ENCODE measurements around the gene BCL2A1. TPM values are rescaled to one million over a fixed set of nuclear protein-coding genes. Genes with fewer than 3 reads are reported as not detected.

Gene BCL2A1
- total RNA-seq, 1 experiment from 2014 or later: 0.44 TPM

DNA sequence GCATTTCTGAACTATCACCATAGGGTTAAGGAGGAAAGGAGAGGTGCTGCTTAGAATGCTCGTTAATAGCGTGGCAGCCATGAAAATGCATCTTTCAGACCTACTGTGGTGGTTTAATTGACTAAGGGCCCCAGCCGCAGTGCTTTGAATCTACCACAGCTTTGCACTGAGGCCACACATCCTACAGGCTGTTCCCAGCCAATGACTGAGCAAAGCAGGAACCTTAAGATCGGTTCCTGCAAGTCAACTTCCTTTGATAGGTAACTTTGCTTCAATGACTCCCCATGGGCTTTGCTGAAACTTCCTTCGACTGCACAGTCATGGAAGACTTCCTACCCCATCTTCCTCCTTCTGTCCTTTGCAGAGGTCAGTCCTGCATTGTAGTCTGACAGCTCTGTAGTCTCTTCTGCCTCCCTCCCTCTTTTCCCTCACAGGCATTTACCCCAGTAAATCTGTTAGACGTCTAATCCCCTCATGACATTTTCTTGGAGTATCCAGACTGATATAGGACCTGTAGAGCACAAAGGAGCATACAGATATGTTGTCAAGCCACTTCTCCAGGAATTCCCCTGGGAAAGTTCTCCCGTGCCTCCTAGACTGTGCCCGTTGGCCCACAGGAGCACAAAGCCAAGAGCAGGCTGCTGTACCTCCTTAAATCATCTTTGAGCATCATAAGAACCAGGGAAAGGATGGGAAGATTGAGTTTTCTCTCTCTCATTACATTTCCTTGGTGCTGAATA, 2.6 kb upstream of the BCL2A1 start:
- H3K4me3 ChIP-seq (replicated peaks in 1 of 2; ENCODE audit: low read depth in 1 of 2, low read length in 2 of 2): no peak overlapping the region
- RAD21 ChIA-PET (ENCODE audit: low non-redundant PET in 1 of 2, low total read pairs in 2 of 2, uncharacterized antibody in 2 of 2, unreplicated experiment in 2 of 2): no interaction called here
- no peaks in the 10 kb centered on the region for H4K20me1 ChIP-seq (ENCODE audit: insufficient read depth)
- BruUV-seq (replicated peaks): no TSS peak
- ATAC-seq (no peak), DNase-seq (ENCODE audit: low read depth, low spot score) (no peak)
- intact Hi-C loops (cut with micrococcal nuclease): no loop called here
- no peak for TF ChIP-seq ZNF274 (IDR thresholded peaks at IDR 0.05; ENCODE audit: low read depth, low read length)
- TF ChIP-seq SP1 (IDR thresholded peaks at IDR 0.05; ENCODE audit: low read depth): no peak
- no peak for TF ChIP-seq TCF7L2 (IDR thresholded peaks at IDR 0.05; ENCODE audit: borderline replicate concordance, extremely low read depth, insufficient read depth, insufficient read length)
- no peak for TF ChIP-seq RAD21 (IDR thresholded peaks at IDR 0.05; ENCODE audit: low read depth)
- TF ChIP-seq, protein P1, sequence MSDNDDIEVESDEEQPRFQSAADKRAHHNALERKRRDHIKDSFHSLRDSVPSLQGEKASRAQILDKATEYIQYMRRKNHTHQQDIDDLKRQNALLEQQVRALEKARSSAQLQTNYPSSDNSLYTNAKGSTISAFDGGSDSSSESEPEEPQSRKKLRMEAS (IDR thresholded peaks at IDR 0.05): no peak
- no peak for TF ChIP-seq CTCF (IDR thresholded peaks at IDR 0.05 in 2 of 3, conservative IDR thresholded peaks at IDR 0.05 in 1 of 3; ENCODE audit: borderline replicate concordance in 1 of 3, insufficient read depth in 1 of 3, low read depth in 2 of 3, low read length in 2 of 3)
- no peak for TF ChIP-seq POLR2AphosphoS5 (IDR thresholded peaks at IDR 0.05; ENCODE audit: low read depth, low read length)
- no peak for TF ChIP-seq ELF1 (IDR thresholded peaks at IDR 0.05; ENCODE audit: borderline replicate concordance, low read depth)
- no peak for TF ChIP-seq JUND (IDR thresholded peaks at IDR 0.05)
- TF ChIP-seq FOSL1 (IDR thresholded peaks at IDR 0.05; ENCODE audit: low read depth): no peak
- no peak for TF ChIP-seq EGR1 (IDR thresholded peaks at IDR 0.05; ENCODE audit: low read depth)
- TF ChIP-seq EZH2 (IDR thresholded peaks at IDR 0.05): no peak
- TF ChIP-seq EZH2phosphoT487 (IDR thresholded peaks at IDR 0.05; ENCODE audit: borderline replicate concordance): no peak
- no peak for TF ChIP-seq ZBTB33 (IDR thresholded peaks at IDR 0.05; ENCODE audit: extremely low read depth, insufficient replicate concordance, low read length)
- no peak for TF ChIP-seq SIN3A (IDR thresholded peaks at IDR 0.05; ENCODE audit: low read depth)
- no peak for TF ChIP-seq ZFX (IDR thresholded peaks at IDR 0.05)
- no peak for TF ChIP-seq CEBPB (IDR thresholded peaks at IDR 0.05; ENCODE audit: low read depth)
- no peak for TF ChIP-seq ATF3 (IDR thresholded peaks at IDR 0.05)
- no peak for TF ChIP-seq REST (IDR thresholded peaks at IDR 0.05; ENCODE audit: low read depth)
- no peak overlapping the region for H3K9ac ChIP-seq (ENCODE audit: low read length)
- POLR2A ChIA-PET: no interaction called here
- H3K9me2 ChIP-seq (ENCODE audit: insufficient read depth): no peaks in the 10 kb centered on the region
- no peak overlapping the region for H3K27ac ChIP-seq (ENCODE audit: low read depth, low read length)
- no peak overlapping the region for H3K4me2 ChIP-seq (ENCODE audit: low read length)
- H3K79me2 ChIP-seq (ENCODE audit: insufficient read depth, low read length): no peaks in the 10 kb centered on the region
- no peaks in the 10 kb centered on the region for H3K36me3 ChIP-seq (ENCODE audit: control insufficient read depth in 1 of 2, insufficient read depth in 2 of 2, low read length in 2 of 2)
- H2AFZ ChIP-seq (ENCODE audit: low read depth, low read length, poor library complexity, severe bottlenecking): no peak overlapping the region
- CTCF ChIA-PET: no interaction called here
- no peaks in the 10 kb centered on the region for H3K4me1 ChIP-seq (ENCODE audit: control insufficient read depth in 1 of 2, insufficient read depth in 2 of 2, low read length in 2 of 2)
- no peaks in the 10 kb centered on the region for H3K9me3 ChIP-seq (ENCODE audit: control insufficient read depth in 1 of 2, insufficient read depth in 1 of 2, low read depth in 1 of 2, low read length in 2 of 2)
- H3K27me3 ChIP-seq (ENCODE audit: insufficient read depth, low read length): no peaks in the 10 kb centered on the region
